Measurements from ENCODE around the gene DNAH17. TPM values are rescaled to one million over a fixed set of nuclear protein-coding genes. Genes with fewer than 3 reads are reported as not detected.

DNAH17 gene
- total and polyA plus RNA-seq, 2 of the 8 experiments (the other 6 are each of a cell fraction or from before 2014, with no cell fraction given), result 0.14 to 0.67 TPM

GRCh38 chr17:78378225-78379130, 198.7 kb downstream of the DNAH17 start, which contains the start of gene PGS1:
TSS of gene PGS1 (plus strand) at chr17:78378649. CDS start at chr17:78378666, 17 bp downstream.
- H3K27me3 ChIP-seq (replicated peaks in 1 of 4; ENCODE audit: control insufficient read depth in 3 of 4, extremely low read depth in 1 of 4, insufficient read depth in 3 of 4, low read length in 3 of 4), result no peaks in the 10 kb centered on the region
- H4K20me1 ChIP-seq (replicated peaks in 1 of 2; ENCODE audit: control insufficient read depth in 1 of 2, insufficient read depth in 2 of 2, low read length in 2 of 2), result peaks cover 7 to 21% of the 10 kb centered on the region in 2 experiments
- H3K23me2 ChIP-seq (ENCODE audit: low read depth, low read length), result peaks cover 7% of the 10 kb centered on the region; the same call in 1 of the 2 replicates
- H2BK15ac ChIP-seq (ENCODE audit: low read length), result peak within 1 kb of the TSS; percentile 65; the same call in 1 of the 2 replicates
- peak within 1 kb of the TSS; percentile 96 for H4K8ac ChIP-seq (ENCODE audit: extremely low read depth, insufficient read depth, low read length)
- peak within 1 kb of the TSS; percentile 48; the same call in 1 of the 2 replicates for H2AK5ac ChIP-seq (ENCODE audit: low read depth, low read length)
- peak within 1 kb of the TSS; percentile 73 for H3K27ac ChIP-seq (ENCODE audit: low read depth, low read length)
- H2BK12ac ChIP-seq (ENCODE audit: low read depth, low read length), result peak within 1 kb of the TSS; percentile 81; the same call in 1 of the 2 replicates
- peaks cover 37 to 48% of the 10 kb centered on the region in 2 experiments for H3K79me2 ChIP-seq (ENCODE audit: control insufficient read depth in 1 of 2, insufficient read depth in 2 of 2, low read length in 2 of 2)
- POLR2A ChIA-PET (ENCODE audit: partially characterized antibody), result interaction anchor here (0.7 to 1.9 kb wide), 6 partner anchors 13 to 570 kb away, joined by 3 to 5 read pairs (median 4); no protein-coding TSS in a partner anchor
- DNase-seq (ENCODE audit: low read depth in 1 of 2, low spot score in 2 of 2), result peak in 1 of 2 experiments; percentile 90
- peak within 1 kb of the TSS; percentile 41; the same call in 1 of the 2 replicates for H2AFZ ChIP-seq (ENCODE audit: low read length)
- CTCF ChIA-PET (ENCODE audit: partially characterized antibody), result interaction anchor here (1.1 to 1.2 kb wide), 2 partner anchors 23 to 26 kb away, joined by 3 read pairs; no protein-coding TSS in a partner anchor
- no peaks in the 10 kb centered on the region for H3K9me3 ChIP-seq (ENCODE audit: insufficient read depth in 2 of 2, low read depth in 1 of 2, low read length in 1 of 2)
- H3K4ac ChIP-seq (replicated peaks; ENCODE audit: insufficient read length, low read depth, low read length), result peak within 1 kb of the TSS; percentile 65
- peak within 1 kb of the TSS; percentile 83 for H2BK5ac ChIP-seq (ENCODE audit: low read depth, low read length)
- no peak within 1 kb of the TSS for H3K14ac ChIP-seq (ENCODE audit: insufficient read length)
- peak within 1 kb of the TSS; percentile 90 to 96 (median 94) for H3K4me3 ChIP-seq (ENCODE audit: extremely low read depth in 1 of 4, insufficient read depth in 2 of 4, low read depth in 3 of 4, low read length in 4 of 4)
- 9% methylated on average over 83 of the region's 89 CpGs; no CpG with 5 or more reads in 1 of the 2 experiments for WGBS, 2 experiments (ENCODE audit: extremely low coverage in 1 of 2, insufficient coverage in 1 of 2, insufficient read length in 1 of 2, insufficient replicate concordance in 2 of 2, low coverage in 1 of 2, low lambda C conversion rate in 2 of 2, missing lambda C conversion rate in 1 of 2)
- H4K91ac ChIP-seq (replicated peaks; ENCODE audit: insufficient read length, low read length), result peak within 1 kb of the TSS; percentile 67
- peaks cover 20 to 30% (median 27%) of the 10 kb centered on the region in 4 experiments for H3K4me1 ChIP-seq (replicated peaks in 1 of 4; ENCODE audit: control insufficient read depth in 3 of 4, insufficient read depth in 4 of 4, low read length in 3 of 4)
- peak within 1 kb of the TSS; percentile 83 for H3K18ac ChIP-seq (ENCODE audit: extremely low read depth, low read length)
- peaks cover 3% of the 10 kb centered on the region; the same call in 1 of the 2 replicates for H3K79me1 ChIP-seq (ENCODE audit: low read depth, low read length)
- H4K5ac ChIP-seq (ENCODE audit: insufficient read length, low read depth, low read length), result peak within 1 kb of the TSS; percentile 54
- FAIRE-seq, result no peak
- peaks cover 0 to 3% (median 0%) of the 10 kb centered on the region in 4 experiments; a peak in 1 of 8 replicates for H3K36me3 ChIP-seq (ENCODE audit: control insufficient read depth in 2 of 4, insufficient read depth in 4 of 4, low read length in 3 of 4)
- H3K4me2 ChIP-seq (ENCODE audit: insufficient read depth in 1 of 2, low read depth in 2 of 2, low read length in 2 of 2), result peak within 1 kb of the TSS; percentile 68 to 95
- no peak within 1 kb of the TSS for H3K23ac ChIP-seq (ENCODE audit: insufficient read length)
- peak within 1 kb of the TSS; percentile 76 to 95 (median 88) for H3K9ac ChIP-seq (replicated peaks in 1 of 4; ENCODE audit: extremely low read depth in 1 of 4, low read depth in 3 of 4, low read length in 3 of 4)
- H2BK20ac ChIP-seq (ENCODE audit: low read length), result no peak within 1 kb of the TSS
- H3K56ac ChIP-seq (replicated peaks; ENCODE audit: insufficient read length, low read depth, low read length), result peak within 1 kb of the TSS; percentile 28
- no peak within 1 kb of the TSS for H2BK120ac ChIP-seq (replicated peaks; ENCODE audit: low read depth, low read length)
- 0 out of 2 replicates have a peak, but pooled peaks have one; percentile 17 for TF ChIP-seq SRF (IDR thresholded peaks at IDR 0.05; ENCODE audit: low read depth, low read length)
- TF ChIP-seq CTCF (IDR thresholded peaks at IDR 0.05; ENCODE audit: control extremely low read depth in 1 of 3, insufficient read depth in 1 of 3, low read depth in 1 of 3, low read length in 3 of 3), result no peak
- peak; percentile 77 for TF ChIP-seq KDM4A (IDR thresholded peaks at IDR 0.05; ENCODE audit: low read depth, low read length, severe bottlenecking)
- TF ChIP-seq ASH2L (IDR thresholded peaks at IDR 0.05; ENCODE audit: low read length), result peak; percentile 95
- TF ChIP-seq TBP (IDR thresholded peaks at IDR 0.05; ENCODE audit: low read depth, low read length), result peak; percentile 29; the same call in 1 of the 2 replicates
- TF ChIP-seq SIX5 (IDR thresholded peaks at IDR 0.05; ENCODE audit: low read depth, low read length), result no peak
- TF ChIP-seq EGR1 (IDR thresholded peaks at IDR 0.05; ENCODE audit: borderline replicate concordance, low read depth, low read length), result peak; percentile 77
- no peak for TF ChIP-seq KDM1A (IDR thresholded peaks at IDR 0.05; ENCODE audit: borderline replicate concordance, low read length)
